Stimulated activated CD4-positive, alpha-beta T cell treated with anti-CD3 and anti-CD28 coated beads, Interleukin-12 subunit alpha, Interleukin-12 subunit beta, amount 100 ng/mL, for 4 hours (primary cell): ENCODE results near the gene APOL1.
"Not testable (repeated sequence)": the region's sequence is repeated elsewhere in the genome, so short reads cannot be mapped to it uniquely, and the experiment has no call there.

Experiments used
- DNase-seq: peaks from one replicate; pipeline ENCODE4 v3.0.0-alpha.2; 2020

Gene APOL1

GRCh38 chr22:36252754-36253522 is at the start of gene APOL1:
Gene APOL1, plus strand, starts transcription at chr22:36253133. Its CDS starts 1,823 bp downstream, at chr22:36254956.
- DNase-seq: no peak

- not testable (repeated sequence) for DNase-seq
Measured at GRCh38 chr22:36203441-36203840, 49.5 kb upstream of the APOL1 start.

GRCh38 chr22:36204001-36204631 is 48.8 kb upstream of the APOL1 start:
- DNase-seq: no peak

- DNase-seq: no peak
Measured at GRCh38 chr22:36204632-36205015, 48.3 kb upstream of the APOL1 start.

- not testable (repeated sequence) for DNase-seq
Measured at GRCh38 chr22:36205573-36205972, 47.4 kb upstream of the APOL1 start.

GRCh38 chr22:36206255-36206654 is 46.7 kb upstream of the APOL1 start:
- no peak for DNase-seq

GRCh38 chr22:36208162-36208765 is 44.7 kb upstream of the APOL1 start:
- no peak for DNase-seq

GRCh38 chr22:36208914-36209313 is 44.0 kb upstream of the APOL1 start:
- DNase-seq: no peak

- not testable (repeated sequence) for DNase-seq
Measured at GRCh38 chr22:36209488-36209908, 43.4 kb upstream of the APOL1 start.

- DNase-seq: no peak
Measured at GRCh38 chr22:36210224-36210623, 42.7 kb upstream of the APOL1 start.

GRCh38 chr22:36211237-36211861 is 41.6 kb upstream of the APOL1 start:
- DNase-seq: no peak

- no peak for DNase-seq
Measured at GRCh38 chr22:36212901-36213300, 40.0 kb upstream of the APOL1 start.

GRCh38 chr22:36213586-36213985 is 39.3 kb upstream of the APOL1 start:
- no peak for DNase-seq

- DNase-seq: no peak
Measured at GRCh38 chr22:36215981-36216380, 37.0 kb upstream of the APOL1 start.

- DNase-seq: no peak
Measured at GRCh38 chr22:36218648-36219193, 34.2 kb upstream of the APOL1 start.

- DNase-seq: no peak
Measured at GRCh38 chr22:36220451-36220921, 32.4 kb upstream of the APOL1 start.

- DNase-seq: peak; percentile 49
Measured at GRCh38 chr22:36221799-36222751, 30.9 kb upstream of the APOL1 start.

- no peak for DNase-seq
Measured at GRCh38 chr22:36222887-36223450, 30.0 kb upstream of the APOL1 start.

- no peak for DNase-seq
Measured at GRCh38 chr22:36223504-36223903, 29.4 kb upstream of the APOL1 start.

GRCh38 chr22:36224245-36224644 is 28.7 kb upstream of the APOL1 start:
- DNase-seq: no peak

GRCh38 chr22:36225333-36225922 is 27.5 kb upstream of the APOL1 start:
- DNase-seq: no peak
